Thoracic aorta (tissue), 2 donors: ENCODE data around the gene GPR4. TPM values are rescaled to one million over a fixed set of nuclear protein-coding genes. Genes with fewer than 3 reads are reported as not detected.
A peak's percentile ranks its signal among the peaks of the same experiment; 100 is the strongest.

Source experiments
- ATAC-seq: fragments of 150-250 bp; one replicate; pipeline ENCODE4 v1.8.0; 2017; ENCODE audit warnings: low read depth; ENCODE audit not compliant: insufficient number of reproducible peaks, low FRiP score
- DNase-seq: peaks from one replicate; pipeline ENCODE4 v3.0.0-alpha.2; 2020; ENCODE audit warnings: low spot score
- H3K27ac ChIP-seq, 2 donors: fragments of 200-600 bp; sonication (generic); 1 replicate in 1 of 2; 2 replicates in 1 of 2; pipeline ENCODE4 v1.5.1; 2016; ENCODE audit warnings: mild to moderate bottlenecking in 2 of 2, moderate library complexity in 2 of 2
- H3K27me3 ChIP-seq: fragments of 200-600 bp; sonication (generic); replicated peaks from 2 replicates; pipeline ENCODE4 v1.6.0; 2016; ENCODE audit warnings: mild to moderate bottlenecking; ENCODE audit not compliant: insufficient read depth
- H3K36me3 ChIP-seq: fragments of 200-600 bp; sonication (generic); one replicate; pipeline ENCODE4 v1.5.1; 2016
- H3K4me1 ChIP-seq, 2 donors: fragments of 200-600 bp; sonication (generic); 1 replicate in 1 of 2; 2 replicates in 1 of 2; pipeline versions ENCODE4 v1.5.1 to v1.6.0; 2016; ENCODE audit warnings: low read depth in 2 of 2, mild to moderate bottlenecking in 1 of 2; ENCODE audit not compliant: control insufficient read depth in 1 of 2
- H3K4me3 ChIP-seq: fragments of 200-600 bp; sonication (generic); 2 replicates; pipeline ENCODE4 v1.5.1; 2016; ENCODE audit warnings: mild to moderate bottlenecking
- H3K9me3 ChIP-seq: fragments of 200-600 bp; sonication (generic); 2 replicates; pipeline ENCODE4 v1.5.1; 2016
- CTCF ChIP-seq: fragments of 200-600 bp; sonication (generic); IDR thresholded peaks from one replicate; pipeline ENCODE4 v1.5.1; 2019; ENCODE audit warnings: antibody characterized with exemption
- total RNA-seq, 2 donors: library from RNA; depleted of rRNA; stranded (reverse); fragments of >200 nt; gene quantifications; one replicate each; pipeline versions ENCODE4 v1.1.0 to v1.2.3, GENCODE V29; 2016

Gene GPR4
- total RNA-seq, 2 donors from 2014 or later = 5.1 to 6.6 TPM

GRCh38 chr19:45638930-45639729, 37.1 kb upstream of the GPR4 start, which contains the start of gene EML2:
TSS of gene EML2 (minus strand) at chr19:45639397. CDS start at chr19:45639376, 21 bp downstream.
- Histone ChIP-seq H3K36me3 (no peaks in the 10 kb centered on the region), H3K27me3 (no peaks in the 10 kb centered on the region), H3K4me1 (peaks cover 10 to 65% of the 10 kb centered on the region in 2 donors), H3K9me3 (no peaks in the 10 kb centered on the region), H3K4me3 (peak within 1 kb of the TSS; percentile 86), H3K27ac (peak within 1 kb of the TSS in 1 of 2 donors; percentile 37)
- TF ChIP-seq CTCF = no peak
- DNase-seq (no peak), ATAC-seq (no peak)

- Histone ChIP-seq H3K27ac (peak overlapping the region in 1 of 2 donors; percentile 37), H3K27me3 (no peaks in the 10 kb centered on the region), H3K36me3 (no peaks in the 10 kb centered on the region), H3K4me3 (peak overlapping the region; percentile 86), H3K4me1 (peaks cover 10 to 65% of the 10 kb centered on the region in 2 donors), H3K9me3 (no peaks in the 10 kb centered on the region)
- TF ChIP-seq CTCF = no peak
- no peak for ATAC-seq
- no peak for DNase-seq
These were observed 36.1 kb upstream of the GPR4 start for GRCh38 chr19:45637890-45638667.

- peak overlapping the region in 1 of 2 donors; percentile 43 for H3K27ac ChIP-seq
- H3K27me3 ChIP-seq = no peaks in the 10 kb centered on the region
- no peak for DNase-seq
- H3K9me3 ChIP-seq = no peaks in the 10 kb centered on the region
- no peak for ATAC-seq
- no peaks in the 10 kb centered on the region for H3K36me3 ChIP-seq
- H3K4me1 ChIP-seq = peaks cover 6 to 60% of the 10 kb centered on the region in 2 donors
- no peak overlapping the region for H3K4me3 ChIP-seq
- no peak for TF ChIP-seq CTCF
These were observed 34.9 kb upstream of the GPR4 start for GRCh38 chr19:45636902-45637301.

GRCh38 chr19:45636275-45636674, 34.3 kb upstream of the GPR4 start:
- ATAC-seq (no peak), DNase-seq (no peak)
- no peak overlapping the region for H3K4me3 ChIP-seq
- H3K9me3 ChIP-seq = no peaks in the 10 kb centered on the region
- peak overlapping the region; percentile 11 to 43 for H3K27ac ChIP-seq
- no peaks in the 10 kb centered on the region for H3K27me3 ChIP-seq
- TF ChIP-seq CTCF = no peak
- no peaks in the 10 kb centered on the region for H3K36me3 ChIP-seq
- peaks cover 6 to 54% of the 10 kb centered on the region in 2 donors for H3K4me1 ChIP-seq
